ENCODE data around the gene DACT3.

The DACT3 gene

DNA sequence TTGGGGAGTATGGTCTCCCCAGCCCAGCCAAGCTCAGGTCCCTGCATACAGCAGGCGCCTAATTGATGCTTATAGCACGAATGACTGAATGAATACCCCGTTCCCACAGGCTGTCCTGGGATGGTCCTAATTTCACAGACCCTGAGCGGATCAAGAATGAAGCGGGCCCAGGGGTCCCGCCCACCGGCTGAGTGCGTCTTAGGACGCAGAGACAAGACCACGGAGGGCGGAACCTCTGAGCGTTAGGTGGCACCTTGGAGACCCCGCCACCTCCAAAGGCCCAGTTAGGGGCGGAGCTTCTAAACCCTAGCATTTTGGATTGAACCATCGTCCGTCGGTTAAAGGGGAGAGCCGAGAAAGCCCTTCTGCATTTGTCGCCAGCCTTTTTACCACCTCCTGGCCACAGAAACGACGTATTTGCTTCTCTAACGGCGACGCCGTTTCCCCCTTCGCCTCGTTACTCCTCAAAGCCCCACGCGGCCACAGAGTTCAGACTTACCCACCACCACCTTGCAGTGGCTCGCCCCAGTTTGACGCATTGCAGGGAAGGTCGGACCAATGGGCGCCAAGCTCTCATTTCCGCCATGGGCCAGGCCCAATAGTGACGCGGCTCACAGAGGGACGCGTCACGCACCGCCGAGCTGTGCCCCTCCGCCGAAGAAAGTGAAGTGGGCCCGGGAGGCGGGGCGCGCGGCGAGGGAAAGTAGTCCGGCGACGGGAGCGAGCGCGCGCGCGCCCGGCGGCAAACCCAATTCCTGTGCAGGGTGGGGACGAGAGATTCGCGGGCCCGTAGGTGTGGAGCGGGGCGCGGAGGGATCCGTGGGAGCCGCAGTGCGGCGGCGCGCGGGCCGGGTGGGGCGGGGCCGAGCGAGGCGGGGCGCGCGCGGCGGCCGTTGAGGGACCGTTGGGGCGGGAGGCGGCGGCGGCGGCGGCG lies 60.3 kb downstream of the DACT3 start:
- peak; percentile 95 to 99 (median 99) for DNase-seq (ENCODE audit: low read depth in 2 of 3, low spot score in 2 of 3)

DNA sequence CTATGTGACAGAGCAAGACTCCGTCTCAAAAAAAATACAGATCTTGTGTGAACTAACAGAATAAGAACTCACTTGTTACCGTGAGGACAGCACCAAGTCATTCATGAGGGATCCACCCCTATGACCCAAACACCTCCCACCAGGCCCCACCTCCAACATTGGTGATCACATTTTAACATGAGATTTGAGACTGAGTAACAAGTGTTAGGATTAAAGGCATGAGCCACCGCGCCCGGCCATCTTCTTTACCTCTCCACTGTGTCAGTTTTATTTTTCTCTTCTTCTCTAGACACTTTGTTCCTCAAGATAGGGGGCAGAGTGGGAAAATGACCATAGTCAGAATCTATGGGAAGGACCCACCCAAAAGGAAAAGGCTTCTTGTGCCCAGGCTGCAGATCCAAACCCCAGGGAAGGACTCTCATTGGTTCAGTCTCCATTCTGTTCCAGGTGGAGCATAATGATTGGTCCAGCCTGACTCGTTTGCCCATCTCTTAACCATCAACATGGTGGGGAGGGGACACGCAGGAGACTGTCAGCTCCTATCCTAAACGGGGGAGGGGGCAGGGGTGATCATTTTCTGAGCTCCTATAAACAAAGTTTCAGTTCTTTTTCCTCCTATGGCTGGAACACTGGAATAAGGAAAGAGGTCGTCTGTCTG lies 61.1 kb downstream of the DACT3 start:
- DNase-seq (ENCODE audit: low read depth in 2 of 3, low spot score in 2 of 3) = no peak

DNA sequence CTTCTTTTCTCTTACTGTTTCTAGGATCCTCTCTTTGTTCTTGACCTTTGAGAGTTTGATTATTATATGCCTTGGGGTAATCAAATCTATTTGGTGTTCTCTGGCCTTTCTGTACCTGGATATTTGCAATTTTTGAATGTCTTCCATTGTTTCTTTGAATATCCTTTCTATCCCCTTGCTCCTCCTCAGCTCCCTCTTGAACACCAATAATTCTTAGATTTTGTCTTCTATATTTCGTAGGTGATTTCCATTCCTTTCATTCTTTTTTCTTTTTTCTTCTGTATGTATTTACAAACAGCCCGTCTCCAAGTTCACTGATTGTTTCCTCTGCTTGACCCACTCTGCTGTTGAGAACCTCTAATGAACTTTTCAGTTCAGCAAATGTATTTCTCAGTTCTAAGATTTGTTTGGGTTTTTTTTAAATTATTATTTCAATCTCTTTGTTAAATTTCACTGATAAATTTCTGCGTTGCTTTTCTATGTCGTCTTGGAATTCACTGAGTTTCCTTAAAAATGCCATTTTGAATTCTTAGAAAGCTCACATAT lies 62.5 kb downstream of the DACT3 start:
- no peak for DNase-seq (ENCODE audit: low read depth in 2 of 3, low spot score in 2 of 3)
